NB4 (cell line): ENCODE data around the gene ARL4A.

Experiments used
- CTCF ChIP-seq: IDR thresholded peaks from one replicate; pipeline ENCODE4 v1.5.1; 2012; ENCODE audit warnings: low read depth, low read length
- MAX ChIP-seq: IDR thresholded peaks from 2 replicates; pipeline ENCODE4 v1.6.1; 2011; ENCODE audit warnings: low read depth, low read length

GRCh38 chr7:12686891-12687717 lies at the start of gene ARL4A:
- TF ChIP-seq CTCF: peak; percentile 7
- peak; percentile 68 for TF ChIP-seq MAX
